ENCODE results near the gene SLC4A2. TPM values are rescaled to one million over a fixed set of nuclear protein-coding genes. Genes with fewer than 3 reads are reported as not detected.

Gene SLC4A2
- total RNA-seq, 1 donor from 2014 or later = 390 TPM

DNA sequence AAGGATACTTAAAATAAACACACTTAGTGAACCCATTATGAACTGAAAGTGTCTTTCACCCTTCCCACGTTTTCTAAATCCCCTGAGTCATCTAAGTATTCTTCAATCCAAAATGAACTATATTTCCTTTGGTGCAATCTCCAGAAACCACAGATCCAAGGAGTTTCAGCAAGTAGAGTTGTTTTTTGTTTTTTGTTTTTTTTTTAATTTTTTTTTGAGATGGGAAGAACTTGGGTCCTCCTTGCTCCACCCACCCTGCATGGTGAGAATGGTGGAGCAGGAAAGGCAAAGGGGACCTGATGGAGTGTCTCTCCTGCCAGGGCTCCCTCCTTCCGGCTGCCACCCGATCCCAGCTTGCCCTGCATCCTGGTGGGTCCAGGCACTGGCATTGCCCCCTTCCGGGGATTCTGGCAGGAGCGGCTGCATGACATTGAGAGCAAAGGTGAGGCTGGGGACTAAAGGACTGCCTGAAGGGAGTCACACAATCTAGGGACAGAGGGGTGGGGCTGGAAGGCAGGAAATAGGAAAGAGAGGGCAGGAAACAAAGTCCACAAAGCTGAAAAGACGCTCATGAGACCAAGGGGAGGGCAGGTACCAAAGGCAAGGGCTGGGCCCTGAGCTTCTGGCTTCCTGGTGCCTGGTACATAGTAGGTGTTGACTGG is 47.2 kb upstream of the SLC4A2 start:
- Histone ChIP-seq H3K9me3 (no peaks in the 10 kb centered on the region), H3K36me3 (no peaks in the 10 kb centered on the region), H3K27me3 (peaks cover 8% of the 10 kb centered on the region), H3K27ac (no peak overlapping the region), H3K4me1 (peaks cover 5 to 9% of the 10 kb centered on the region in 2 donors), H3K4me3 (no peak overlapping the region)
- no peak for DNase-seq (ENCODE audit: low spot score in 2 of 2)
- intact Hi-C loops (cut with DNase I) = loop anchor here (5.0 kb wide), 1 partner anchor 100 kb away; no protein-coding TSS in a partner anchor
- TF ChIP-seq, protein P1, sequence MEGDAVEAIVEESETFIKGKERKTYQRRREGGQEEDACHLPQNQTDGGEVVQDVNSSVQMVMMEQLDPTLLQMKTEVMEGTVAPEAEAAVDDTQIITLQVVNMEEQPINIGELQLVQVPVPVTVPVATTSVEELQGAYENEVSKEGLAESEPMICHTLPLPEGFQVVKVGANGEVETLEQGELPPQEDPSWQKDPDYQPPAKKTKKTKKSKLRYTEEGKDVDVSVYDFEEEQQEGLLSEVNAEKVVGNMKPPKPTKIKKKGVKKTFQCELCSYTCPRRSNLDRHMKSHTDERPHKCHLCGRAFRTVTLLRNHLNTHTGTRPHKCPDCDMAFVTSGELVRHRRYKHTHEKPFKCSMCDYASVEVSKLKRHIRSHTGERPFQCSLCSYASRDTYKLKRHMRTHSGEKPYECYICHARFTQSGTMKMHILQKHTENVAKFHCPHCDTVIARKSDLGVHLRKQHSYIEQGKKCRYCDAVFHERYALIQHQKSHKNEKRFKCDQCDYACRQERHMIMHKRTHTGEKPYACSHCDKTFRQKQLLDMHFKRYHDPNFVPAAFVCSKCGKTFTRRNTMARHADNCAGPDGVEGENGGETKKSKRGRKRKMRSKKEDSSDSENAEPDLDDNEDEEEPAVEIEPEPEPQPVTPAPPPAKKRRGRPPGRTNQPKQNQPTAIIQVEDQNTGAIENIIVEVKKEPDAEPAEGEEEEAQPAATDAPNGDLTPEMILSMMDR (IDR thresholded peaks at IDR 0.05) = no peak

DNA sequence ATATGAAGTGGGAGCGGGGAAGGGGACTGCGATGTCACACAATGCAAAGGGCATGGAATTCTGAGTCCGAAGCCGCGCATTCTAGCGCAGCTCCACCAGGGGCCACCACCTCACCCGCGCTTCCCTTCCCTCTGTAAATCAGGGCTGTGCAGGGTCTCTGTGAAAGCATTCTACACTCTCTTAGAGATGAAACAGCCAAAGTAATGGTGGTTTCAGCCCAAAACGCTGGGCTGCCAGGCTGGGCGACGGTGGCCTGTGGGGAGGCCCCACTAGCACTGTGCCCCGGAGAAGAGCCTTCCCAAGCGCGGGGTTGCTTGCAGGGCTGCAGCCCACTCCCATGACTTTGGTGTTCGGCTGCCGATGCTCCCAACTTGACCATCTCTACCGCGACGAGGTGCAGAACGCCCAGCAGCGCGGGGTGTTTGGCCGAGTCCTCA is 46.5 kb upstream of the SLC4A2 start:
- H3K27me3 ChIP-seq = peaks cover 14% of the 10 kb centered on the region
- H3K4me3 ChIP-seq = peak overlapping the region in 1 of 2 donors; percentile 46
- intact Hi-C loops (cut with DNase I) = loop anchor here (5.0 kb wide), 1 partner anchor 99 kb away; no protein-coding TSS in a partner anchor

DNA sequence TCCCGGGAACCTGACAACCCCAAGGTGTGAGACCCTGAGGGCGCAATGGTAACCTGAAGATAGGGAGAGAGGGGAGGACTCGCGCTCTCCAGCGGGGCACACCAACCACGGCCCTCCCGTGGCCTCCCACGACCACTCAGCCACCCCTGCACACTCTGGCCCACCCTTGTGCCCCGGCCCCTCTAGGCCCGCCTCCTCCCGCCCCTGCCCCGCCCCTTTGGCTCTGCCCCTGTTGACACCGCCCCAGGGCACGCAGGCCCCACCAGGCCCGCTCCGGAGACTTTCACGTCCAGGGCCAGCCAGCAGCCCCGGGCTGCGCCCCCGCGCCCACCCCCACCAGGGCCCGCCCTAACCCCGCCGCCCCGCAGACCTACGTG is 46.0 kb upstream of the SLC4A2 start:
- TF ChIP-seq, protein P1 (IDR thresholded peaks at IDR 0.05) = no peak
- intact Hi-C loops (cut with DNase I) = loop anchor here (5.0 kb wide), 1 partner anchor 99 kb away; no protein-coding TSS in a partner anchor

More for the DNA sequence above, 46.5 kb upstream of the SLC4A2 start:
- no peak for DNase-seq (ENCODE audit: low spot score in 2 of 2)
- TF ChIP-seq, protein P1 (IDR thresholded peaks at IDR 0.05) = peak in 2 of 3 experiments; percentile 23 to 40
- Histone ChIP-seq H3K9me3 (no peaks in the 10 kb centered on the region), H3K36me3 (no peaks in the 10 kb centered on the region), H3K4me1 (peaks cover 6 to 11% of the 10 kb centered on the region in 2 donors), H3K27ac (no peak overlapping the region)

DNA sequence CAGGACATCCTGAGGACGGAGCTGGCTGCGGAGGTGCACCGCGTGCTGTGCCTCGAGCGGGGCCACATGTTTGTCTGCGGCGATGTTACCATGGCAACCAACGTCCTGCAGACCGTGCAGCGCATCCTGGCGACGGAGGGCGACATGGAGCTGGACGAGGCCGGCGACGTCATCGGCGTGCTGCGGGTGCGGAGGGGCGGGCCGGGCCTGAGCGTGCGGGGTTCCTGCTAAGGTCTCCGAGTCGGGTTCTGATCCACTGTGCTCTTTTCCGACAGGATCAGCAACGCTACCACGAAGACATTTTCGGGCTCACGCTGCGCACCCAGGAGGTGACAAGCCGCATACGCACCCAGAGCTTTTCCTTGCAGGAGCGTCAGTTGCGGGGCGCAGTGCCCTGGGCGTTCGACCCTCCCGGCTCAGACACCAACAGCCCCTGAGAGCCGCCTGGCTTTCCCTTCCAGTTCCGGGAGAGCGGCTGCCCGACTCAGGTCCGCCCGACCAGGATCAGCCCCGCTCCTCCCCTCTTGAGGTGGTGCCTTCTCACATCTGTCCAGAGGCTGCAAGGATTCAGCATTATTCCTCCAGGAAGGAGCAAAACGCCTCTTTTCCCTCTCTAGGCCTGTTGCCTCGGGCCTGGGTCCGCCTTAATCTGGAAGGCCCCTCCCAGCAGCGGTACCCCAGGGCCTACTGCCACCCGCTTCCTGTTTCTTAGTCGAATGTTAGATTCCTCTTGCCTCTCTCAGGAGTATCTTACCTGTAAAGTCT is 45.5 kb upstream of the SLC4A2 start:
- no peaks in the 10 kb centered on the region for H3K36me3 ChIP-seq
- H3K27ac ChIP-seq = no peak overlapping the region
- peaks cover 20% of the 10 kb centered on the region for H3K27me3 ChIP-seq
- peaks cover 12 to 15% of the 10 kb centered on the region in 2 donors for H3K4me1 ChIP-seq
- TF ChIP-seq, protein P1 (IDR thresholded peaks at IDR 0.05) = no peak
- no peaks in the 10 kb centered on the region for H3K9me3 ChIP-seq
- H3K4me3 ChIP-seq = peak overlapping the region; percentile 35 to 46
- intact Hi-C loops (cut with DNase I) = loop anchor here (5.0 kb wide), 1 partner anchor 98 kb away; no protein-coding TSS in a partner anchor
- peak; percentile 40 to 87 for DNase-seq (ENCODE audit: low spot score in 2 of 2)

More for the DNA sequence above, 46.0 kb upstream of the SLC4A2 start:
- no peak for DNase-seq (ENCODE audit: low spot score in 2 of 2)
- Histone ChIP-seq H3K27me3 (peaks cover 18% of the 10 kb centered on the region), H3K9me3 (no peaks in the 10 kb centered on the region), H3K36me3 (no peaks in the 10 kb centered on the region), H3K27ac (no peak overlapping the region), H3K4me3 (peak overlapping the region; percentile 35 to 46), H3K4me1 (peaks cover 10 to 13% of the 10 kb centered on the region in 2 donors)

DNA sequence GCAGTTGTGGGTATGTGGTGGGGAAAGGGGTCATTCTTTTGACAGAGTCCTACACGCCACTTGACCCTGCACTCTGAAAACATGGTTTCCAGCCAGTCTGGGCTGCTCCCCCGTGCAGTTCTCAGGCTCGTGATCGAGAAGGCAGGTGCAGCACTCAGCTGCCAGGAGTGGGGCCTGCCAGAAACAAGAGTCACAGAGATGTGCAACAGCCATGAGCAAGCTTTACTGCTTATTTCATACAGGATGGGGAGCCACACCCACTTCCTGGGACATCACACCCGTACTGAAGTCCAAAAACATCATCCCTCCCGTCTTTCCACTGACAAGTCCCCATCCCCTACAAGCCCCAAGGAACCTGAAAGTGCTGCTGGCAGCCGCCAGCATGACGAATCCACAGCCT is 44.4 kb upstream of the SLC4A2 start:
- Histone ChIP-seq H3K27me3 (peaks cover 20% of the 10 kb centered on the region), H3K36me3 (no peaks in the 10 kb centered on the region), H3K9me3 (no peaks in the 10 kb centered on the region), H3K4me1 (peaks cover 12 to 15% of the 10 kb centered on the region in 2 donors), H3K27ac (no peak overlapping the region), H3K4me3 (no peak overlapping the region)
- TF ChIP-seq, protein P1 (IDR thresholded peaks at IDR 0.05) = no peak
- no peak for DNase-seq (ENCODE audit: low spot score in 2 of 2)
- intact Hi-C loops (cut with DNase I) = loop anchor here (5.0 kb wide), 2 partner anchors 53 to 97 kb away; no protein-coding TSS in a partner anchor

Data from ascending aorta (tissue), 2 donors.